ENCODE results near the gene ABCB6.
"Not testable (repeated sequence)": the region's sequence is repeated elsewhere in the genome, so short reads cannot be mapped to it uniquely, and the experiment has no call there.

The ABCB6 gene

DNA sequence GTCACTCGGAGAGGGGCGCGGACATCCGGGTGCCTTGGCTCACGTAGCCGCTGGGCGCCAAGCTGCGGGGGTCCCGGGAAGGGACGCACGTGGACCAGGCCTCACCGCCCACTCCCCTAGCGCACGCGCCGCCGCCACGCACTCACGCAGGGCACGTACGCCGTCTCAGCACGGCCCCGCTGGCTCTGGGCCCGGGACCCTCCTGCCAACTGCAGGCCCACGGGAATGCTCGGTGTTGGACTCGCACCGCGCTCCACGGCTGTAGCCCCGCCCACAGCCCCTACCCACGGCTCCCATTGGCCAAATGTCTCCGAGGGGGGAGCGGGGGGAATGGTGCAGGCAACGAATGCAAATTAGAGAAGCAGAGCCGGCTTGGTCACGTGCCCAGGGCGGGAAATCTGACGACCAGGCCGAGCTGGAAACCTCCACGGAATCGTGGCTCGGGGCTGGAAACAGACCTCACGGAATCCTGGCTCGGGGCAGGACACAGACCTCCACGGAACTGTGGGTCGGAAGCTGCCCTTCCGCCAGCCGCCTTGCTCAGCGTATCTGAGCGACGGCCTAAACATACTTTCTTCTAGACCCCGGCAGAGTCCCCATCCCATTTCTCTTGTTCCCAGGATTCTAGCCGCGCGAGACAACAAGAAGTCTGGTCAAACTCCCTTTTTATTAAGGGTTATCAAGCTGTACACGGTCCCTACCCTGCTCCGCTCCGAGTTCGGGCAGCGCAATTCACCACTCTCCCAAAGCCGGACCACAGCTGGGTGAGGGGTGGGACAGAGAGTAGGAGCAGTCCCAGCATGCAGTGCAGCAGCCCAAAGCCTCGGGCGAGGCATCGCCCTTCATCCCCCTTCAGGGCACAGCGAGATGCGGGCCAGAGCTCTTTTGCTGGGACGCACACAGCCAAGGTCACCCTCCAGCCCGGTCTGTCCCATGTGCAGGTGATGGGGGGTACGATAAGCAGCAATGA lies at the start of gene ABCB6:
Gene ABCB6, minus strand, starts transcription at position 227 of the 970 bp plus-strand sequence. CDS start 285 bp downstream, outside the sequence.
- peak; percentile 83 for DNase-seq (ENCODE audit: low read depth)

DNA sequence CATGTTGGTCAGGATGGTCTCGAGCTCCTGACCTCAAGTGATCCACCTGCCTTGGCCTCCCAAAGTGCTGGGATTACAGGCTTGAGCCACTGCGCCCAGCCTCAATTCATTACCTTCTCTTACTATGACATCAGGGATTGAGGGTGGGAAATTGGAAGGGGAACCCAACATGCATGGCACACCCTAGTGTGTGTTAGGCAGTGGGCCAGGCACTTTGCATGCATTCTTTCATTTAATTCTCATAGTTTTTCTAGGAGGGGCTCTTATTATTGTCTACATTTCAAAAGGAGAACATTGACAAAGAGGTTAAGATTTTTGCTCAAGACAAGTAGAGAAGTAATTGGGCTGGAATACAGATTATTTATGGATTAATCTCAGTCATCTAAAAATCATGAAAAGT lies 49.5 kb upstream of the ABCB6 start:
- no peak for DNase-seq (ENCODE audit: low read depth)

DNA sequence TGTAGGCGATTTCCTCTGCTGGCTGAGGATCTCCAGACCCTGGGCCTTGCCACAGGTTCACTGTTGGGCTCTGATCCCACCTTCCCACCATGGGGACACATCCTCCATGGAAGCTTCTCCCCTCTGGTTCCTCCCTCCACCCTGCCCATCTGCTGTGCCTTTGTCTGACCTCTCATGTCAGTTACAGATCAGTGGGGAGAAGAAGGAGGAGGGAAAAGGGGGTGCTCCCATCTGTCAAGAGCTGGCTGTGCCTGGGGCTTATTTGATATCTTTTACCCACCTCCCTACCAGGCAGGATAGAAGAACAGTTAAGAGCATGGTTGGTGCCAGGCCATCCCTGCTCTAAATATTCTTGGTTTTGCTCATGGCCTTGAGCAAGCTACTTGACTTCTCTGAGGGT lies 48.1 kb upstream of the ABCB6 start:
- DNase-seq (ENCODE audit: low read depth), result no peak

DNA sequence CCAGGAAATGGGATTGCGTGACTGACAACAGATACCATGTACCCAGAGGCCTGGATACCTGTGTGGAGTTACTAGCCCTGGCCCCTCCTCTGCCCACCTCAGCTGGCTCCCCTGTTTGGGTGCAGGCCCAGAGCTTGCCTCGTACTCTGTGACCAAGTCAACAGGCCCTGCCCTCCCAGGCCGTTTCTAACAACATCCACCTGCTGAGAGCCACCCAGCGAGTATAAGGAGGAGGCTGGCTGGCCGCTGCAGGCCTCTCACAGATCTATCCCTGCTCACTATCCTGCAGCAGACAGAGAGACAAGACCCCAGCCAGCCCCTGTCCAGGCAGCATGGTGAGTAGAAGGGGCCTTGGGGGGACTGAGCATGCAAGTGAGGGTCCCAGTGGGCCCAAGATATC lies 47.5 kb upstream of the ABCB6 start:
- no peak for DNase-seq (ENCODE audit: low read depth)

DNA sequence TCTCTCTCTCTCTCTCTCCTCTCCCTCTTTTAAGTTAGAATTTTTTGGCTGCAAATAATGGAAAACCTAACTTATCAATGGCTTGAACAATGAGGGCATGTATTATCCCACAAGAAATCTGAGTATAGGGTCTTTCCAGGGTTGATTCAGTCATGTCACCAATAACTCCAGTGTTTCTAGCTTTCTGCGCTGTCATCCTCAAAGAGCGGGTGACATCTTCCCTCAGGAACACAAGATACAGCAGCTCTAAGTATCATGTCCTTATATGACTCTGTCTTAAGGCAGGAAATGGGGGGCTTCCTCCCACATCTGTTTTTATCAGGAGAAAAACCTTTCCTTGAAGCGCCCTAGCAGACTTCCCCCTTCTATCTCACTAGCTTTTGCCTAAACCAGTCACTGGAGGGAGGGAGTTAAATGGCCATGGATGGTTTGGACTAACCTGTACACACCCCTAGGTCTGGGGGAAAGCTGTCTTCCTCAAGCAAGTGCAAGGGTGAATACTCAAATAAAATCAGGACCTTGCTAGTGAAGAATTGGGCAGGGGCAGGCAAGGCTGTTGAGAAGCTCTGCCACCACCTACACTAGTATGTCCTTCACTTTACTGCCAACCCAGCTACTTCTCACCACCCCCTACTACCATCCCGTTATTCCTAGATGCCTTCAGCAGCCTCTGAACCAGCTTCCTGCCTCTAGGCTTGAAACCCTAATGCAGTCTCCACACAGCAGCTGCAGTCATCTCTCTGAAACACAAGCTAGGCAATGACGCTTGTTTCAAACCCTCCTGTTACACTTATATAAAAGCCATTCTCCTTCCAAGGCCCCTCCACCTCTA lies 42.5 kb upstream of the ABCB6 start:
- DNase-seq (ENCODE audit: low read depth), result no peak

DNA sequence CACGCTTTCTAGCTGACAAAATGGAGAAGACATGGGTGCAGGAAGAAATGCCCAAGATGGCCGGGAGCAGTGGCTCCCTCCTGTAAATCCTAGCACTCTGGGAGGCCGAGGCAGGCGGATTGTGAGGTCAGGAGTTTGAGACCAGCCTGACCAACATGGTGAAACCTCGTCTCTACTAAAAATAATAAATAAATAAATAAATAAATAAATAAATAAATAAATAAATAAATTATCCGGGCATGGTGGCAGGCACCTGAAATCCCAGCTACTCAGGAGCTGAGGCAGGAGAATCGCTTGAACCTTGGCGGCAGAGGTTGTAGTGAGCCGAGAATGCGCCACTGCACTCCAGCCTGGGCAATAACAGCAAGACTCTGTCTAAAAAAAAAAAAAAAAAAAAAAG lies 40.2 kb upstream of the ABCB6 start:
- DNase-seq (ENCODE audit: low read depth), result not testable (repeated sequence)

DNA sequence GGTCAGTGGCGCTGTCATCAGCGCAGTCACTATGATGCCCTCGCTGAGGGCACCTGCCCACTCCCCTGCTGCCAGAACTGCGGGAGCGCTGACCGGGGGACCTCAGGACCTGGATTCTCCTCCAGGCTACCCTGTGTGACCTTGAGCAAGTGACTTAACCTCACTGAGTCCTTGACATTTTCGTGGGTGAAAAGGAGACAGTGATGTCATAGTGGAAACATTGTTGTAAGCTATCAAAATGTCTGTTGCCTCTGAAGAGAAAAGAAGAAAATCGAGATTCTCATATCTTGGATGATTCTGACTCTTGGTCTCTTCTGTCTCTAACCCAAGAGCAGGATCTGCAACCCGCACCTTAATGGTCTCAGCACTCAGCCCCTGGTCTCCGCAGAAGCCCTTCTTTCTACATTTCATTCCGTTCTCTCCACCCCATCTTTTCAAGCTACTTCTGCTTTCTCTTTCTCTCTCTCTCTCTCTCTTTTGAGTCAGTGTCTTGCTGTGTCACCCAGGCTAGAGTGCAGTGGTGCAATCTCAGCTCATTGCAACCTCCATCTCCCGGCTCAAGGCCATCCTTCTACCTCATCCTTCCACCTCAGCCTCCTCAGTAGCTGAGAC lies 35.9 kb upstream of the ABCB6 start:
- DNase-seq (ENCODE audit: low read depth), result no peak

DNA sequence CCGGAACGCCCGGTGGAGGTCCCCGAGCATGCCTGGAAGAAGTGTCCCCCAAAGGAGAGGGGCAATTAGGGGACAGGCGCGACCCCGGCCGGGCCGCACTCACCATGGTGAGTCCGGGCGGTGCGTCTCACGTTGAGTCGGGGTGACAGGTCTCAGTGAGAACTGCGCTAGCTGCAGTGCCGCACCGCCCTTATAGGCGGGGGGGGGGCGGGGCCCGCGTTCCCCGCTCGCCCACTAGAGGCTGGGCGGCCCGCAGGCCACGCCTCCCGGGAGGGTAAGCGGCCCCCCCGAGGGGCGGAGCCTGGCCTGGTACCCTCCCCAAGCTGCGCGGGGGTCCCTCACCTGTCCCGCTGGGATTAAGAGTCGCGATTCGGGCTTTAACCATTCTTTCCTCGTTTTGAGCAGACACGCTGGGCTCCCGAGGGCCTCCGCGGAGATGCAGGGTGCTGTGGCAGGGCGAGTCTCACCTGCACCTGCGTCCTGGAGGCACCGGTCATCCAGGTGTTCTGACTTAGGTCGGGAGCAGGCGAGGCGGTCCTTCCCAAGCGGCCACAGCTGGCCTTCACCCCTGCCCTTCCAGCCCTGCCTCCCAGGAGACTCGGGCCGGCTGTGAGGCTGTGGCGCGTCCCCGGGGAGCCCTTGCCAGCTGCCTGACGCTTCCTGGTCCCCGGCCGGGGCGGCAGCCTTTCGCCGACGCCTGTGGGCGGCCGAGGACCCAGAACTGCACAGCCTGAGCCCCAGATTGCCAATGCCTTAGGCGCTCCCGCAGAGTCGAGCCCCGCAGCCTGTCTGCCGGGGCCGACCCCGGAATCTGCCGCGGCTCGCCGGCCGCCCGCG lies 35.2 kb upstream of the ABCB6 start, which contains the start of gene TUBA4A:
Gene TUBA4A, minus strand, starts transcription at position 166 of the 837 bp plus-strand sequence. Its CDS starts 60 bp downstream, at position 106.
- peak; percentile 84 for DNase-seq (ENCODE audit: low read depth)

DNA sequence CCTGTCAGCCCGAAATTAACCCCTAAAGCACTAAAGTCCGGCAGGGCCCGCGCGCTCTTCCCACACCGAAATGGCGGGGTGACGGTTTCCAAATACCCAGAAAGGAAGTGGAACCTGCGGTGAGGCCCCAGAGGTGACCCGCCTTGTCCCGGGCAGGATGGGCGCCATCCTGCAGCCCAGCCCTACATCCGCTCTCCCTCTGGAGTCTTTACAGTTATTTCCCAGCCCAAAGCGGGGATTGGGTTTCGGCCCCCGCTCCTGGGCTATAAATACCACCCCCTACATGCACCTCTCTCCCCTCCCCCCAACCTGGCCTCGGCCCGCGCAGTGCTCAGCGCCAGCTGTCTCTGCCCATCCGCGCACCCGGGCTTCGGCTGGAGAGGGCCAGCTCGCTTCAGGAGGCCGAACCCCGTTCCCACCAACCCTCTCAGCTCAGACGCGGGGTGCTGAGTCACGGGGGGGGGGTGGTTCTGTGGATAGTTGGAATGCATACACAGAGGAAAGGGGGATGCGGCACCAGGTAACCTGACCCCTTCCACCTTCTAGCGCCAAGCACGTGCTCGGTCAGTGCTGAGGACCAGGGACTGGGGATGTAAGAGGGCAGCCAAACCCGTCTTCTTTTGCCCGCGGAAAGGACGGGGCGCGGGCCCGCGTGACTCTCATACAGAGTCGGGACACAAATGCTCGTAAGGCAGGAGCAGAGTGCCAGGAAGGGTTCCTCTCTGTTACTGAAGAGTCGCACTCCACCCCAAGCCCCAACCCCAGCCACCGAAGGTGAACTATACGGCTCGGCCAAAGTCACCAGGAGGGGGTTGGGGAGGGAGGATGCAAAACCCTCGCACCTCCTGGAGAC lies 34.4 kb upstream of the ABCB6 start, which contains the start of gene TUBA4B:
Gene TUBA4B, plus strand, starts transcription at position 344 of the 853 bp plus-strand sequence. Its CDS starts 165 bp downstream, at position 509.
- no peak for DNase-seq (ENCODE audit: low read depth)

DNA sequence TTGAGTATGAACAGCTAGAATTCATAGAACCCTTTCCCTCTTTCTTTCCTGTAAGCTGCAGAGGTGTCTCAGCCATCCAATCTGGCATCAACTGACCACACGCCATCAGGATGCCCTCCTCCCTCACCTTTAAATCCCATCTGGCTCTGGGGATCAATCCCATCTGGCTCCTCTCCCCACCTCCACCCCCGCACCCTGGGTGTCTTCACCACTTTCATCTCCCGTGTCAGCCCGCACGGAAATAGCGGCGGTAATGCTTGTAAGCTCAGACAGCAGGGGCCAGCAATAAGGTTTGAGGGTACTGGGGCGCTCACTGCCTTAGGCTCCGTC lies 33.8 kb upstream of the ABCB6 start:
- DNase-seq (ENCODE audit: low read depth), result no peak

DNA sequence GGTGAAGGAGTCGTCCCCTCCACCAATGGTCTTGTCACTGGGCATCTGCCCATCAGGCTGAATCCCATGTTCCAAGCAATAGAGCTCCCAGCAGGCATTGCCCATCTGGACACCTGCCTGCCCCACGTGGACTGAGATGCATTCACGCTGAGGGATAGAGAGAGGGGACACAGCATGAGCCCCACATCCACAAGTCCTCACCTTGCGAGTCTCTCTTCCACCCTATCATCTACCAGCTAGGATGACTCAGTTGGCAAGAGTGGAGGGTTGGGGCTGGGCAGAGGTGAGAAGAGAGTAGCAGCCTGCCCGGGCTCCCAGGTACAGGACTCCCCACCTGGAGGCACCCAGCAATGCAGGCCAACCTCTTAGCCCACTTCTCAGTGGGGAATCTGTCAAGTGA lies 33.3 kb upstream of the ABCB6 start:
- no peak for DNase-seq (ENCODE audit: low read depth)

DNA sequence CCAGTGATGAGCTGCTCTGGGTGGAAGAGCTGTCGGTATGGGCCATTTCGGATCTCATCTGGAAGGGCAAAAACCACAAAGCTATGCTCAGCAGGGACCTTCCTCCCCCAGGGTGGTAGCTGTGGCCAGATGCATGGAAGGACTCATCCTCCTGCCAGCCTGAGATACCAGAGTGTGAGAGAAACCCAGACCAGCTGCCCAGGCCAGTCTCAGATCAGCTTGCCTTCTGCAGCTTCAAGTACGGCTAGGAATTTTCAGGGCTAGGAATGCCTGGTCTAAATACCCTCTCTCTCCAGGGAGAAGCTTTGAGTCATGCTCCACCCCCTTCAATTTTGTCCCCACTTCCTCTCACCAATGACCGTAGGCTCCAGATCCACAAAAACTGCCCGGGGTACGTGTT lies 32.9 kb upstream of the ABCB6 start:
- no peak for DNase-seq (ENCODE audit: low read depth)

DNA sequence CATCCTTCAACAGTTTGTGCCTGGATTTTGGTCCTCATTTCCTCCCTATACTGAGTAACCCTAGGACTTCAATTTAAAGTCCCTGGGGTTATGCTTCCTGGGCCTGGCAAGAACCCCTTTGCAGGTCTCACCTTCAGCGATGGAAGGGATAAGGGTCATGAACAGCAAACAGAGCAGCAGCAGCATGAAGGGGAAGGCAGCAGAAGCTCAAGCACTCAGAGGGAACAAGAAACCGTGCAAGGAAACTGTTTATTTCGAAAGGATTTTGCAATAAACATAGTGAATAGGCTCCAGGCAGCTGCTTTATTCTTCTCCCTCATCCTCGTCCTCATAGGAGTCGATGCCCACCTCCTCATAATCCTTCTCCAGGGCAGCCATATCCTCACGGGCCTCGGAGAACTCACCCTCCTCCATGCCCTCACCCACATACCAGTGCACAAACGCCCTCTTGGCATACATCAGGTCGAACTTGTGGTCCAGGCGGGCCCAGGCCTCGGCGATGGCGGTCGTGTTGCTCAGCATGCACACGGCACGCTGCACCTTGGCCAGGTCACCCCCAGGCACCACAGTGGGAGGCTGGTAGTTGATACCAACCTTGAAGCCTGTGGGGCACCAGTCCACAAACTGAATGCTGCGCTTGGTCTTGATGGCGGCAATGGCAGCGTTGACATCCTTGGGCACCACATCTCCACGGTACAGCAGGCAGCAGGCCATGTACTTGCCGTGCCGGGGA lies 31.5 kb upstream of the ABCB6 start:
- DNase-seq (ENCODE audit: low read depth), result no peak

DNA sequence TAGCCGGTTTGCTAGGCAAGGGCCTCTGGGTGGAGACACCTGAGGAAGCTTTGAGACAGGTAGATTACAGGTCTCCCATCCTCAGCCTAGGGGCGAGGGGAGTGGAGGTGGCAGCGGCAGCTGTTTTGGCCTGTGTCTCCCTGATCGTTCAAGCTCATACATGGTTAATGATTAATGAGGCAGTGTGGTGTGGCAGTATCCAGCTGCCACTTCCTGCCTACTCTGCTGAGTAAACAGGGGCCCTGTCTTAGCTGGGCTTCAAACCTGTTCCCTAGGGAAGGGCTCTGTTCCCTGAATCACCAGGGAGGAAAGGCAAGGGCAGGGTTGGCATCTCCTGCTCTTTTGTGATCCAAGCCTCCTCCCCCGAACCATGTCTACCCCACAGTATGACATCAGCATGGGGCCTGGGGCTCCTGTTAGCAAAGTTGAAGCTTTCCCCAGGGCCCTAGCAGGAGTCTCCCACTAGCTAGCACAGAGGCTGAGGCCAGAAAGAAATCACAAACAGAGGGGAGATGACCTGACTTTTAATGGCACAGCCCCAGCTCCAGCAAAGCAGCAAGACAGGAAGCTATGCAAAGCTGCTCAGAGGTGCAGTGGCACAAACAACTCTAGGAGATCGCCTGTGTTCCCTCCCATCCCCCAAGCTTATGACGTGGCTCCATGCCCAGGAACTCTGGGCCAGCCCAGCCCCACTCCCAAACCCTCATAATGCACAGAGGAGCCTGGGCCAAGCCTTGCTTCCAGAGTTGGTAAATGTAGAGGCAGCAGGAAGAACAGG lies 30.6 kb upstream of the ABCB6 start:
- no peak for DNase-seq (ENCODE audit: low read depth)

DNA sequence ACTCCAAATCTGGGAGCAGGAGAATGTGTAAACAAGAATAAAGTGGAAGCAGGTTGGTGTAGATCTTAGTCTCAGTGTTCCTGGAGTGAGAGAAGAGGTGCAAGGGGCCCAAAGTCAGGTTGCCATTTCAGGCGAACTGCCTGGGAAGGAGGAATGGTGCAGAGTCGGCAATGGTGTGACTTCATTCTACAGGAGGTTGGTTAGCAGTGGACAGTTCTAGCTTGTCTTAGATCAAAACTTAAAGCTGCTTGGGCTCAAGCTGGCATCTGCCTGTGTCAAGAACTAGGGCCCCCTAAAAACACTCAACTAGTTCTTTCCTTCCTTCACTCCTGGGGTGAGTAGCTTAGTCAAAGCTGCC lies 30.1 kb upstream of the ABCB6 start:
- no peak for DNase-seq (ENCODE audit: low read depth)

DNA sequence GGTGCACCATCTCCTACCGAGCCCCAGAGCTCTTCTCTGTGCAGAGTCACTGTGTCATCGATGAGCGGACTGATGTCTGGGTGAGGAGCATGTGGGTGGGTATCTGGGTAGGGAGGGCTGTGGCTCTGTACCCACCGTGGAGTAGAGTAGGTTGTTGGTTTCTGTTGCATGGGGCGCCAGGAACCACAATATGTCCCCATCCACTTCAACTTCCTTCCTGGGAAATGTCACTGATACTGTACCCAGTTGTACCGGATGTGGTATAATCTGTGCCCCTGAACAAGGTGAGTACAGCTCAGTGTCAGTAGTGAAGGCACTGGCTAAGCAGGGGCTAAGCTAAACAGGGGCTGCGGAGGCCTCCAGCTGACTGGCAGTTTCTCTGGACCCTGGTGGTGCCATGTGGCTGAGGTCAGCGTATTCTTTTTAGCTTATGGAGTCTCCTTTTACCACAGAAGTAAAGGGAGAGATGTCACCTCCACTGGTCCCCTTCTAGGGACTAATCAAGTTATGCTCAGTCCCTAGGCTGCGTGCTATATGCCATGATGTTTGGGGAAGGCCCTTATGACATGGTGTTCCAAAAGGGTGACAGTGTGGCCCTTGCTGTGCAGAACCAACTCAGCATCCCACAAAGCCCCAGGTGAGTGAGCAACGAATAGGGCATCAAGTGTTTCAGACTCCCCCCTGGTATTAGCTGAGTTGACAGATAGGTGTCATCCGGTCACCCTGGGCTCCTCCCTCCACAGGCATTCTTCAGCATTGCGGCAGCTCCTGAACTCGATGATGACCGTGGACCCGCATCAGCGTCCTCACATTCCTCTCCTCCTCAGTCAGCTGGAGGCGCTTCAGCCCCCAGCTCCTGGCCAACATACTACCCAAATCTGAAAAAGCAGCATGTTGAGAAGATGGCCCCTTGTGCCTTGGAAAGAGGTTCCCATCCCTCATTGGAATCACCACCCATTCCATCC lies 29.2 kb upstream of the ABCB6 start:
- DNase-seq (ENCODE audit: low read depth), result peak; percentile 42

DNA sequence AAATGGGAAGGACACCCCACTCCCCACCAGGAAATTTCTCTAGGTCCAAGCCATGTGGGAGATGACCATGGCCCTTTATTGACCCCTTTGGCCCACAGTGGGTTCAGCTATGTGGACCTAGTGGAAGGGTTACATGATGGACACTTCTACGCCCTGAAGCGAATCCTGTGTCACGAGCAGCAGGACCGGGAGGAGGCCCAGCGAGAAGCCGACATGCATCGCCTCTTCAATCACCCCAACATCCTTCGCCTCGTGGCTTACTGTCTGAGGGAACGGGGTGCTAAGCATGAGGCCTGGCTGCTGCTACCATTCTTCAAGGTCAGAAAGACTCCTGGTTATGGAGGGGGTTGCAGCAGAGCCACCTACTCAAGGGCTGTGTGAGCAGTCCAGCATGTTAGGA lies 27.8 kb upstream of the ABCB6 start:
- DNase-seq (ENCODE audit: low read depth), result no peak

DNA sequence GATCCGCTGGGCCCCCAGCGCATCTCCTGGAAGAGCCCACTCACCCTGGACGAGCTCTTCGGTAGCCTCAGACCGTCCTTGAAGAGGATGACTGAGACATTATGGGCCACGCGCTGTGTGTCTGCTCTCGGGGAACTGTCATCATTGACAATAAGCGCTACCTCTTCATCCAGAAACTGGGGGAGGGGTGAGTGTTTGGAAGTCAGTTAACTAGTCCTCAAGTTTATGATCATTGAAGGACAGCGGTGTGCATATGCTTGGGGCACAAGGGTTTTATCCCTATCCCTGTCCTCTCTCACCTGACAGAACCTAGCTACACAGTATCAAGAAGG lies 27.1 kb upstream of the ABCB6 start:
- DNase-seq (ENCODE audit: low read depth), result no peak
